H9 (cell line): ENCODE measurements around the gene SCN8A. TPM values are rescaled to one million over a fixed set of nuclear protein-coding genes. Genes with fewer than 3 reads are reported as not detected.

Source experiments
- DNase-seq: peaks from one replicate; pipeline ENCODE4 v3.0.0-alpha.2; 2017
- H2AFZ ChIP-seq: one replicate; pipeline ENCODE4 v1.6.1; 2013; ENCODE audit warnings: mild to moderate bottlenecking, low read length, control low read depth, moderate library complexity
- H2AK5ac ChIP-seq: 2 replicates; pipeline ENCODE4 v1.6.1; 2013; ENCODE audit warnings: low read length, control low read depth, mixed read lengths; ENCODE audit not compliant: insufficient read length
- H2BK120ac ChIP-seq: one replicate; pipeline ENCODE4 v1.6.1; 2013; ENCODE audit warnings: low read depth, mild to moderate bottlenecking, low read length, control low read depth, inconsistent platforms; ENCODE audit not compliant: poor library complexity, severe bottlenecking
- H2BK12ac ChIP-seq: 2 replicates; pipeline ENCODE4 v1.6.1; 2013; ENCODE audit warnings: low read length, control low read depth, mixed read lengths, low read depth; ENCODE audit not compliant: insufficient read length
- H2BK15ac ChIP-seq: 2 replicates; pipeline ENCODE4 v1.6.1; 2013; ENCODE audit warnings: low read depth, low read length, control low read depth
- H2BK20ac ChIP-seq: one replicate; pipeline ENCODE4 v1.6.1; 2013; ENCODE audit warnings: low read depth, mild to moderate bottlenecking, low read length, control low read depth, inconsistent platforms; ENCODE audit not compliant: poor library complexity, severe bottlenecking
- H2BK5ac ChIP-seq: 2 replicates; pipeline ENCODE4 v1.6.1; 2013; ENCODE audit warnings: low read length, control low read depth, mixed read lengths; ENCODE audit not compliant: insufficient read length
- H3K14ac ChIP-seq: 2 replicates; pipeline ENCODE4 v1.6.1; 2013; ENCODE audit warnings: low read length, control low read depth; ENCODE audit not compliant: insufficient read depth
- H3K18ac ChIP-seq: 2 replicates; pipeline ENCODE4 v1.6.1; 2013; ENCODE audit warnings: low read depth, mild to moderate bottlenecking, mixed read lengths, low read length, control low read depth; ENCODE audit not compliant: insufficient read length
- H3K23ac ChIP-seq: 2 replicates; pipeline ENCODE4 v1.6.1; 2013; ENCODE audit warnings: low read length, control low read depth, mixed read lengths, low read depth; ENCODE audit not compliant: insufficient read length
- H3K23me2 ChIP-seq: 2 replicates; pipeline ENCODE4 v1.6.1; 2013; ENCODE audit warnings: low read depth, mild to moderate bottlenecking, mixed read lengths, low read length, control low read depth; ENCODE audit not compliant: insufficient read length, poor library complexity, severe bottlenecking
- H3K27ac ChIP-seq: 2 replicates; pipeline ENCODE4 v1.5.1; 2013; ENCODE audit warnings: low read length, control low read depth, mixed read lengths, low read depth; ENCODE audit not compliant: insufficient read length
- H3K27me3 ChIP-seq: 2 replicates; pipeline ENCODE4 v1.6.1; 2013; ENCODE audit warnings: low read length, control low read depth, inconsistent platforms; ENCODE audit not compliant: insufficient read depth
- H3K4ac ChIP-seq: 2 replicates; pipeline ENCODE4 v1.6.1; 2013; ENCODE audit warnings: low read depth, mild to moderate bottlenecking, control low read depth, inconsistent platforms, low read length, moderate library complexity
- H3K4me1 ChIP-seq: 2 replicates; pipeline ENCODE4 v1.6.1; 2013; ENCODE audit warnings: low read length, control low read depth, inconsistent platforms; ENCODE audit not compliant: insufficient read depth
- H3K4me2 ChIP-seq: 2 replicates; pipeline ENCODE4 v1.6.1; 2013; ENCODE audit warnings: low read length, control low read depth, mixed read lengths; ENCODE audit not compliant: insufficient read length, insufficient read depth
- H3K56ac ChIP-seq: 2 replicates; pipeline ENCODE4 v1.6.1; 2013; ENCODE audit warnings: low read depth, mild to moderate bottlenecking, mixed read lengths, low read length, control low read depth; ENCODE audit not compliant: insufficient read length
- H3K79me1 ChIP-seq: 2 replicates; pipeline ENCODE4 v1.6.1; 2013; ENCODE audit warnings: low read depth, mild to moderate bottlenecking, moderate library complexity, low read length, control low read depth, inconsistent platforms; ENCODE audit not compliant: insufficient read depth, poor library complexity, severe bottlenecking
- H3K79me2 ChIP-seq: 2 replicates; pipeline ENCODE4 v1.6.1; 2013; ENCODE audit warnings: low read length, control low read depth, inconsistent platforms; ENCODE audit not compliant: insufficient read depth
- H3K9ac ChIP-seq: 2 replicates; pipeline ENCODE4 v1.6.1; 2013; ENCODE audit warnings: low read length, control low read depth, mixed read lengths; ENCODE audit not compliant: insufficient read length; ENCODE audit errors: extremely low read depth
- H3K9me3 ChIP-seq: one replicate; pipeline ENCODE4 v1.6.1; 2013; ENCODE audit warnings: low read depth, low read length, inconsistent platforms; ENCODE audit not compliant: control insufficient read depth
- H3T11ph ChIP-seq: one replicate; pipeline ENCODE4 v1.6.1; 2013; ENCODE audit warnings: mild to moderate bottlenecking, low read length, control low read depth, inconsistent platforms
- H4K20me1 ChIP-seq: one replicate; pipeline ENCODE4 v1.6.1; 2013; ENCODE audit not compliant: control insufficient read depth, insufficient read length, insufficient read depth
- H4K5ac ChIP-seq: 2 replicates; pipeline ENCODE4 v1.6.1; 2013; ENCODE audit warnings: low read depth, mild to moderate bottlenecking, mixed read lengths, low read length, control low read depth; ENCODE audit not compliant: insufficient read length
- H4K8ac ChIP-seq: replicated peaks from 2 replicates; pipeline ENCODE4 v1.6.1; 2013; ENCODE audit warnings: low read length, control low read depth, mixed read lengths, low read depth; ENCODE audit not compliant: insufficient read length
- H4K91ac ChIP-seq: 2 replicates; pipeline ENCODE4 v1.6.1; 2013; ENCODE audit warnings: low read depth, mild to moderate bottlenecking, moderate library complexity, mixed read lengths, low read length, control low read depth; ENCODE audit not compliant: insufficient read length
- H3K27ac Mint-ChIP-seq, 3 experiments: 2 replicates in 2 of 3; 3 replicates in 1 of 3; pipeline ENCODE4 v1.8.0; 2020 to 2021; ENCODE audit warnings: mixed read lengths in 3 of 3, mild to moderate bottlenecking in 1 of 3, moderate library complexity in 1 of 3
- H3K27me3 Mint-ChIP-seq: 2 replicates; pipeline ENCODE4 v1.8.0; 2021; ENCODE audit warnings: low read depth, mild to moderate bottlenecking, moderate library complexity, mixed read lengths
- H3K36me3 Mint-ChIP-seq, 3 experiments: 2 replicates in 2 of 3; 3 replicates in 1 of 3; pipeline ENCODE4 v1.8.0; 2020 to 2021; ENCODE audit warnings: low read depth in 3 of 3, mixed read lengths in 3 of 3; ENCODE audit not compliant: insufficient read depth in 1 of 3
- H3K4me1 Mint-ChIP-seq, 2 experiments: 2 replicates each; pipeline ENCODE4 v1.8.0; 2020; ENCODE audit warnings: mixed read lengths in 2 of 2
- H3K4me3 Mint-ChIP-seq, 2 experiments: 2 replicates in 1 of 2; 3 replicates in 1 of 2; pipeline ENCODE4 v1.8.0; 2020 to 2021; ENCODE audit warnings: mild to moderate bottlenecking in 2 of 2, mixed read lengths in 2 of 2, moderate library complexity in 1 of 2
- H3K9me3 Mint-ChIP-seq, 2 experiments: 2 replicates in 1 of 2; 3 replicates in 1 of 2; pipeline ENCODE4 v1.8.0; 2020; ENCODE audit warnings: mild to moderate bottlenecking in 2 of 2, mixed read lengths in 2 of 2, moderate library complexity in 1 of 2
- total RNA-seq: library from RNA; stranded (reverse); gene quantifications from 2 replicates; pipeline ENCODE4 v1.2.1, GENCODE V29; 2021
- TF ChIP-seq, protein P1 (sequence below): fragments of 200-600 bp; sonication (generic); conservative IDR thresholded peaks from 3 replicates; pipeline ENCODE4 v1.8.0; 2021; ENCODE audit warnings: antibody characterized with exemption, mild to moderate bottlenecking

SCN8A gene
- total RNA-seq, 1 experiment from 2014 or later = 15.2 TPM

DNA sequence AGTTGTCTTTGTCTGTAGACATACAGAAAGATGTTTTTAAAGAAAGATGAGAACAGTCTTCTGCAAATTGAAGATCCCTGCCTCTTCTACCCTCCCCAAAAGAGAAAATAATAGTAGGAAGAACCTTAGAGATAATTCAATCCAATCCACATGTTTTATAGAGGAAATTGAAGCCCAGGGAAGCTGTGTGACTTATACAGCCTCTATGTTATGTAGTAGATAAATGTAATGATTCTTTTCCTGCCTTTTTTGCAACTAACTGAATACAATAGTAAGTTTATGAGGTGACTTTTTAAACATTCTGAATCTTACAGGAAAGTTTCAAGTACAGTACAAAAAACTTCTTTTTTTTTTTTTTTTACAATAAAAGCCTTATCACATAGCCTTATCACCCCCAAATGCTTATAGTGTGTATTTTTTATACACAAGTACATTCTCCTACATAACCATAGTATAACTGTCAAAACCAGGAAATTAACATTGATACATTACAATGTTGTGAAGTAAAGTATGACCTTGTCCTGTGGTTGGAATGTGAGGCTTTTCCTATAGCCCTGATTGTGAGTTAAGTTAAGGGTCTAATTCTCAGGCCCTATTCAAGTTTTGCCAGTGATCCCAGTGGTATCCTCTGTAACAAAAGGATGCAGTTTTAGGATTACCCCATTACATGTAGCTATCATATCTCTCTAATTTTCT, 163.1 kb downstream of the SCN8A start:
- Histone ChIP-seq H3K56ac (no peak overlapping the region), H3K9ac (no peak overlapping the region), H3K79me1 (no peaks in the 10 kb centered on the region), H3K4me1 (0 out of 2 replicates have a peak, but pooled peaks cover 3% of the 10 kb centered on the region), H3K23me2 (no peaks in the 10 kb centered on the region), H3K27me3 (no peaks in the 10 kb centered on the region), H4K8ac (no peak overlapping the region), H3K18ac (no peak overlapping the region), H4K5ac (no peak overlapping the region), H3K4ac (no peak overlapping the region), H3K4me2 (no peak overlapping the region), H3K23ac (no peak overlapping the region), H2BK120ac (no peak overlapping the region), H2BK5ac (no peak overlapping the region), H3K9me3 (no peaks in the 10 kb centered on the region), H3K27ac (no peak overlapping the region), H2AFZ (no peak overlapping the region), H2BK20ac (no peak overlapping the region), H2BK12ac (no peak overlapping the region), H3K79me2 (no peaks in the 10 kb centered on the region), H4K20me1 (no peaks in the 10 kb centered on the region), H2AK5ac (no peak overlapping the region), H3T11ph (no peak overlapping the region), H4K91ac (no peak overlapping the region), H3K14ac (no peak overlapping the region), H2BK15ac (no peak overlapping the region)
- Mint-ChIP-seq H3K27ac (no peak overlapping the region), H3K4me1 (peaks cover 0 to 3% of the 10 kb centered on the region in 2 experiments; a peak in 1 of 4 replicates), H3K9me3 (no peaks in the 10 kb centered on the region), H3K27me3 (no peaks in the 10 kb centered on the region; the same call in 1 of the 2 replicates), H3K36me3 (peaks cover 9 to 39% (median 28%) of the 10 kb centered on the region in 3 experiments; a peak in 6 of 7 replicates), H3K4me3 (no peak overlapping the region)
- TF ChIP-seq, protein P1, sequence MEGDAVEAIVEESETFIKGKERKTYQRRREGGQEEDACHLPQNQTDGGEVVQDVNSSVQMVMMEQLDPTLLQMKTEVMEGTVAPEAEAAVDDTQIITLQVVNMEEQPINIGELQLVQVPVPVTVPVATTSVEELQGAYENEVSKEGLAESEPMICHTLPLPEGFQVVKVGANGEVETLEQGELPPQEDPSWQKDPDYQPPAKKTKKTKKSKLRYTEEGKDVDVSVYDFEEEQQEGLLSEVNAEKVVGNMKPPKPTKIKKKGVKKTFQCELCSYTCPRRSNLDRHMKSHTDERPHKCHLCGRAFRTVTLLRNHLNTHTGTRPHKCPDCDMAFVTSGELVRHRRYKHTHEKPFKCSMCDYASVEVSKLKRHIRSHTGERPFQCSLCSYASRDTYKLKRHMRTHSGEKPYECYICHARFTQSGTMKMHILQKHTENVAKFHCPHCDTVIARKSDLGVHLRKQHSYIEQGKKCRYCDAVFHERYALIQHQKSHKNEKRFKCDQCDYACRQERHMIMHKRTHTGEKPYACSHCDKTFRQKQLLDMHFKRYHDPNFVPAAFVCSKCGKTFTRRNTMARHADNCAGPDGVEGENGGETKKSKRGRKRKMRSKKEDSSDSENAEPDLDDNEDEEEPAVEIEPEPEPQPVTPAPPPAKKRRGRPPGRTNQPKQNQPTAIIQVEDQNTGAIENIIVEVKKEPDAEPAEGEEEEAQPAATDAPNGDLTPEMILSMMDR = no peak
- DNase-seq = no peak
